Fibroblast of mammary gland (primary cell): ENCODE measurements around the gene RAC2.

Experiments used
- DNase-seq: peaks from one replicate; pipeline ENCODE4 v3.0.0-alpha.2; 2010; ENCODE audit warnings: low read depth
- H3K4me3 ChIP-seq: 2 replicates; pipeline ENCODE4 v1.5.1; 2011; ENCODE audit warnings: low read depth, mild to moderate bottlenecking, low read length, moderate library complexity; ENCODE audit not compliant: control insufficient read depth
- TF ChIP-seq, protein P1 (sequence below): conservative IDR thresholded peaks from 2 replicates; pipeline ENCODE4 v1.5.1; 2011; ENCODE audit warnings: low read depth, low read length, inconsistent platforms; ENCODE audit not compliant: control insufficient read depth, insufficient read depth

Gene RAC2

DNA sequence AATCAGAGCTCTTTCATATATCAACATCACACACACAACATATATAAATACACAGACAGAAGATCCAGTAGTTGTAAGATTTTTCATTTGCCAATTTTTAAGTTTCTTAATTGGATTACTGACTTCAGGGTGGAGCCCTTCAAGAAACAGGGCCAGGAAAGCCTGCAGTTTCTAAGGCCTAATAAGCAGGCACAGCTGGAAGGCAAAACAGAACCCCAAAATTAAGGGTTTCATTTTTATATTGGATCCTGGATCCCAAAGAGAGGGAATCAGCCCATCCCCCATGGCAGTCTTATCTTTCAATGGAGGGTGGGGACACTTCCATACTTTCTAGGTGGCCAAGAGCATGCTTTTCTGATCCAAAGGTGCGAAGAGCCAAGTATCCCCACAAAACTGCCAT, 51.3 kb downstream of the RAC2 start:
- DNase-seq: no peak

DNA sequence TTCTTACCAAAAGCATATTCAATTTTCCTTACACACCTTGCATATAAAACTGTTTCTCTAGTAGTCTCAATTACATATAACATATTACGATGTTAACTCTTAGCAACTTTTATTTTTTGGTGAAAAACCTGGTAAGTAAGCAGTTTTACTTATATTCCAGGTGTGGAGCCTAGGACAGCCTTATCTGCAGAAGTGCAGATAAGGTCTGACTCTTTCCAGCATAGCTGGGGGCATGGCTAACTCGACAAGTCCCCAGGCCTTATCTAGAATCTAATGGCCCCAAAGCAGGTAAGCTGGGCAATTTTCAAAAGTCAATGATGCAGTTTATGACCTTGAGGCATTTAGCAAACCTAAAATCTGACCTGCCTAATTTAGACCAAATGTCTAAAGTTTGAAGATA, 51.9 kb downstream of the RAC2 start:
- H3K4me3 ChIP-seq: no peak overlapping the region
- TF ChIP-seq, protein P1, sequence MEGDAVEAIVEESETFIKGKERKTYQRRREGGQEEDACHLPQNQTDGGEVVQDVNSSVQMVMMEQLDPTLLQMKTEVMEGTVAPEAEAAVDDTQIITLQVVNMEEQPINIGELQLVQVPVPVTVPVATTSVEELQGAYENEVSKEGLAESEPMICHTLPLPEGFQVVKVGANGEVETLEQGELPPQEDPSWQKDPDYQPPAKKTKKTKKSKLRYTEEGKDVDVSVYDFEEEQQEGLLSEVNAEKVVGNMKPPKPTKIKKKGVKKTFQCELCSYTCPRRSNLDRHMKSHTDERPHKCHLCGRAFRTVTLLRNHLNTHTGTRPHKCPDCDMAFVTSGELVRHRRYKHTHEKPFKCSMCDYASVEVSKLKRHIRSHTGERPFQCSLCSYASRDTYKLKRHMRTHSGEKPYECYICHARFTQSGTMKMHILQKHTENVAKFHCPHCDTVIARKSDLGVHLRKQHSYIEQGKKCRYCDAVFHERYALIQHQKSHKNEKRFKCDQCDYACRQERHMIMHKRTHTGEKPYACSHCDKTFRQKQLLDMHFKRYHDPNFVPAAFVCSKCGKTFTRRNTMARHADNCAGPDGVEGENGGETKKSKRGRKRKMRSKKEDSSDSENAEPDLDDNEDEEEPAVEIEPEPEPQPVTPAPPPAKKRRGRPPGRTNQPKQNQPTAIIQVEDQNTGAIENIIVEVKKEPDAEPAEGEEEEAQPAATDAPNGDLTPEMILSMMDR: no peak
- DNase-seq: no peak

More for the DNA sequence above, 51.3 kb downstream of the RAC2 start:
- TF ChIP-seq, protein P1: no peak
- H3K4me3 ChIP-seq: no peak overlapping the region

DNA sequence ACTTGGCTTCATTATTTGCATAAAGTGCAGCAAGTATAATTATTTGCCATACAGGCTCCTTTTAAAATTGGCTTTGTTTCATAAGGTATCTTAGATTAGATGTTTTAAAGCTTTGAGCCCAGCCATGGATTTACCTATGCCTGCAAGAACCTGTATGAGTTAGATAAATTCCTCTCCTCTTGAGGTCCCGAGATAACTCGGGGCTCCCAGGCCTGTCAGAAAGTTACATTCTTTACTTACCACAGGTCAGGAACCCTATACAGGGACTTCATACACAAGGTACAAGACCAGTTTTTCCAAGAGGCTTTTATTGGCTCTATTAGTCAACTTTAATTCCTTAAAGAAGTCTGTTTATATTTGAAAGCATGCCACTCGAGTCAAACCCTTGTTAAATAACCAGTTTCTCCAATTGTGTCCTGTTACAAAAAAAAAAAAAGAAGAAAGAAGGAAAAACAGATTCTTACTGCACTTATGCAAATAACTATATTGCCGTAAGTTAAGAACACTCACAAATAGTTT, 53.7 kb downstream of the RAC2 start:
- no peak overlapping the region for H3K4me3 ChIP-seq
- TF ChIP-seq, protein P1: no peak
- no peak for DNase-seq

DNA sequence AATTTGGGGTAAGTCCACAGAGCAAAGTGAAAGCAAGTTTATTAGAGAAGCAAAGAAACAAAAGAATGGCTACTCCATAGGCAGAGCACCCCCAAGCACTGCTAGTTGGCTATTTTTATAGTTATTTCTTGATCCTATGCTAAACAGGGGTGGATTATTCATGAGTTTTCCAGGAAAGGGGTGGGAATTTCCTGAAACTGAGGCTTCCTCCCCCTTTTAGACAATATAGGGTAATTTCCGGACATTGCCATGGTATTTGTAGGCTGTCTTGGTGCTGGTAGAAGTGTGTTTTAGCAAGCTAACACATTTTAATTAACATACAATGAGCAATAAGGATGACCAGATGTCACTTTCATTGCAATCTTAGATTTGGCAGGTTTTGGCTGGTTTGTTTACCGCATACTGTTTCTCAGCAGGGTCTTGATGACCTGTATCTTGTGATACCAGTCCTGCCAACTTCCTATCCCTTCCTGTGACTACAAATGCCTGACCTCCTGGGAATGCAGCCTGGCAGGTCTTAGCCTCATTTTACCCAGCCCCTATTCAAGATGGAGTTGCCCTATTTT, 55.1 kb downstream of the RAC2 start:
- peak; percentile 11 for DNase-seq
- no peak overlapping the region for H3K4me3 ChIP-seq

DNA sequence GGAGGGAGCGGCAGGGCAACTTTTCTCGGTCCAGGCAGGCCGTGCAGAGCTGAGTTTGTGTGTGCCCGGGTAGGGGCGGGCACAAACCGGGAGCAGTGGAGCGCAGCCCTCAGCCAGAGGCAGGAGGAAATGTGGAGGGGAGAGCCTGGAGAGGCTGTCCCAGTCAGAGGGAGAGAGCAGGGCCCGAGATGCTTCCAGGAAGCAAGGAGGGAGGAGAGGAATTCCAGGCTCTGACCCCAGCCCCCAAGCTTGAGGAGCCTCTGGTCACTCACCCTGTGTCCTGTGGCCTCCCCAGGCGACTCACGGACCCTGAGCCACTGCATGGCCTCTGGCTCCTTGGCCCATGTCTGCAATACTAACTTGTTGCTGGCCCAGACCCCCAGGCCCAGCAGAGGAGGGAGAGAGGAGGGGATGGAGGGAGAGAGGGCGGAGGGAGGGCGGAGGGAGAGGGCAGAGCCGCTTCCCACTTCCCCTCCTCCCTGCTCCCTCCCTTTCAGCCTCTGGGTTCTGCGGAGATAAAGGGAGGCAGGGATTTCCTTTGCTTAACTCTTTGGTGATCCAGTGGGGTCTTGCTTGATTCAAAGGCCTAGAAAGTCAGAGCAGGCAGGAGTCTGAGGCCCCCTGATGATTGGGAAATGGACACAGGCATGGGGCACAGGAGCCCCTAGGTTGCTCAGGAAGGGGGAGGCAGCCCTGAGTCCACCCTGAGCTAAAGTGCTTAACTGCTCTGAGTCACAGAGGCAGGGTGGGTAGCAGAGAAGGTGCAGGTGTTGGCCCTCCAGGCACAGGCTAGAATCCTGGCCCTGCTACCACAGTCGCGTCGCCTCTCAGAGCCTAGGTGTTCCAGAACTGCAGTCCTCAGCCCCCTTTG, 55.9 kb downstream of the RAC2 start, which contains the start of gene C1QTNF6:
Gene C1QTNF6, minus strand, starts transcription at position 357 of the 871 bp plus-strand sequence. Its CDS starts 34 bp downstream, at position 323.
- peak within 1 kb of the TSS; percentile 51 for H3K4me3 ChIP-seq
- DNase-seq: peak; percentile 35
- TF ChIP-seq, protein P1: no peak

More for the DNA sequence above, 55.1 kb downstream of the RAC2 start:
- TF ChIP-seq, protein P1: no peak

DNA sequence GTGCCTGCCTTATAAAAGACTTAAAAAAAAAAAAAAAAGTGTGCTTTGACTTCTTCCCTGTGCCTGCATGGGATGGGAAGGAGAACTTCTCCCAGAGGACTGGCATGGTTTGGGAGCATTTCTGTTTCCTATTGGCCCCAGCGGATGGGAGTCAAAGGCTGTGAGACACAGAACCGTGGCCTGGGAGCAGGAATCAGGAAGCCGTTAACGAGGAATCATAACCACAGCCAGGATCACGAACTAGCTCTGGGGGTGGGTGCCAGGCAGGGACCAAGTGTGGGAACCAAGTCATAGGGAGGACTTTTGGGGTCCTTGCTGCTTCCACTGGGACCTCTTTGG, 56.5 kb downstream of the RAC2 start:
- DNase-seq: peak; percentile 68
- H3K4me3 ChIP-seq: peak overlapping the region; percentile 51

More for the DNA sequence above, 56.5 kb downstream of the RAC2 start:
- TF ChIP-seq, protein P1: no peak
